ENCODE measurements around the gene GLS. TPM values are rescaled to one million over a fixed set of nuclear protein-coding genes. Genes with fewer than 3 reads are reported as not detected.
"Not testable (repeated sequence)": the region's sequence is repeated elsewhere in the genome, so short reads cannot be mapped to it uniquely, and the experiment has no call there.

The GLS gene
- total RNA-seq, 1 experiment from 2014 or later: 97.4 TPM

- TF ChIP-seq REST (IDR thresholded peaks at IDR 0.05; ENCODE audit: low read depth) (no peak), POLR2AphosphoS5 (IDR thresholded peaks at IDR 0.05; ENCODE audit: low read depth, low read length) (no peak)
Measured at GRCh38 chr2:190847504-190848081, 33.0 kb upstream of the GLS start (continued).

- Histone ChIP-seq H2AFZ (ENCODE audit: low read depth, low read length, poor library complexity, severe bottlenecking) (peak overlapping the region; percentile 65), H3K9me3 (ENCODE audit: control insufficient read depth in 1 of 2, insufficient read depth in 1 of 2, low read depth in 1 of 2, low read length in 2 of 2) (no peaks in the 10 kb centered on the region), H4K20me1 (ENCODE audit: insufficient read depth) (no peaks in the 10 kb centered on the region), H3K27me3 (ENCODE audit: insufficient read depth, low read length) (no peaks in the 10 kb centered on the region), H3K4me2 (ENCODE audit: low read length) (no peak overlapping the region; the same call in 1 of the 2 replicates), H3K79me2 (ENCODE audit: insufficient read depth, low read length) (no peaks in the 10 kb centered on the region), H3K4me1 (ENCODE audit: control insufficient read depth in 1 of 2, insufficient read depth in 2 of 2, low read length in 2 of 2) (peaks cover 8 to 32% of the 10 kb centered on the region in 2 experiments), H3K27ac (ENCODE audit: low read depth, low read length) (no peak overlapping the region), H3K9me2 (ENCODE audit: insufficient read depth) (no peaks in the 10 kb centered on the region), H3K9ac (ENCODE audit: low read length) (no peak overlapping the region), H3K36me3 (ENCODE audit: control insufficient read depth in 1 of 2, insufficient read depth in 2 of 2, low read length in 2 of 2) (no peaks in the 10 kb centered on the region), H3K4me3 (replicated peaks in 1 of 2; ENCODE audit: low read depth in 1 of 2, low read length in 2 of 2) (no peak overlapping the region)
- ATAC-seq: peak; percentile 44; the same call in 1 of the 2 replicates
- no TSS peak for BruUV-seq (replicated peaks)
- no peak for DNase-seq (ENCODE audit: low read depth, low spot score)
- CTCF ChIA-PET: interaction anchor here (0.7 to 2.2 kb wide), 6 partner anchors 9 to 672 kb away, joined by 3 to 10 read pairs (median 4); no protein-coding TSS in a partner anchor
- TF ChIP-seq TCF7L2 (IDR thresholded peaks at IDR 0.05; ENCODE audit: borderline replicate concordance, extremely low read depth, insufficient read depth, insufficient read length): no peak
- TF ChIP-seq RAD21 (IDR thresholded peaks at IDR 0.05; ENCODE audit: low read depth): no peak
- no peak for TF ChIP-seq POLR2AphosphoS5 (IDR thresholded peaks at IDR 0.05; ENCODE audit: low read depth, low read length)
- no peak for TF ChIP-seq ZBTB33 (IDR thresholded peaks at IDR 0.05; ENCODE audit: extremely low read depth, insufficient replicate concordance, low read length)
- no peak for TF ChIP-seq EZH2phosphoT487 (IDR thresholded peaks at IDR 0.05; ENCODE audit: borderline replicate concordance)
- TF ChIP-seq CEBPB (IDR thresholded peaks at IDR 0.05; ENCODE audit: low read depth): no peak
- no peak for TF ChIP-seq JUND (IDR thresholded peaks at IDR 0.05)
- TF ChIP-seq SP1 (IDR thresholded peaks at IDR 0.05; ENCODE audit: low read depth): no peak
- no peak for TF ChIP-seq EZH2 (IDR thresholded peaks at IDR 0.05)
- TF ChIP-seq MAX (IDR thresholded peaks at IDR 0.05): no peak
- no peak for TF ChIP-seq EGR1 (IDR thresholded peaks at IDR 0.05; ENCODE audit: low read depth)
- RAD21 ChIA-PET (ENCODE audit: low non-redundant PET in 1 of 2, low total read pairs in 2 of 2, uncharacterized antibody in 2 of 2, unreplicated experiment in 2 of 2): no interaction called here
- POLR2A ChIA-PET: interaction anchor here (1.6 kb wide), 1 partner anchor 32 kb away, joined by 4 read pairs; no protein-coding TSS in a partner anchor
- intact Hi-C loops (cut with micrococcal nuclease): no loop called here
Measured at GRCh38 chr2:190849774-190850173, 30.8 kb upstream of the GLS start.

- H3K4me2 ChIP-seq (ENCODE audit: low read length); H3K27me3 ChIP-seq (ENCODE audit: insufficient read depth, low read length); BruUV-seq (replicated peaks); CTCF ChIA-PET; intact Hi-C loops (cut with micrococcal nuclease); DNase-seq (ENCODE audit: low read depth, low spot score); H2AFZ ChIP-seq (ENCODE audit: low read depth, low read length, poor library complexity, severe bottlenecking); H4K20me1 ChIP-seq (ENCODE audit: insufficient read depth); POLR2A ChIA-PET; H3K9ac ChIP-seq (ENCODE audit: low read length); H3K4me3 ChIP-seq (replicated peaks in 1 of 2; ENCODE audit: low read depth in 1 of 2, low read length in 2 of 2); H3K27ac ChIP-seq (ENCODE audit: low read depth, low read length); H3K79me2 ChIP-seq (ENCODE audit: insufficient read depth, low read length); H3K4me1 ChIP-seq (ENCODE audit: control insufficient read depth in 1 of 2, insufficient read depth in 2 of 2, low read length in 2 of 2); H3K9me3 ChIP-seq (ENCODE audit: control insufficient read depth in 1 of 2, insufficient read depth in 1 of 2, low read depth in 1 of 2, low read length in 2 of 2); H3K36me3 ChIP-seq (ENCODE audit: control insufficient read depth in 1 of 2, insufficient read depth in 2 of 2, low read length in 2 of 2); H3K9me2 ChIP-seq (ENCODE audit: insufficient read depth); RAD21 ChIA-PET (ENCODE audit: low non-redundant PET in 1 of 2, low total read pairs in 2 of 2, uncharacterized antibody in 2 of 2, unreplicated experiment in 2 of 2); ATAC-seq: not testable (repeated sequence)
Measured at GRCh38 chr2:190853022-190853421, 27.6 kb upstream of the GLS start.

Measured in HCT116 (cell line).